ENCODE data around the gene SLC23A1.
"Not testable (repeated sequence)": the region's sequence is repeated elsewhere in the genome, so short reads cannot be mapped to it uniquely, and the experiment has no call there.

- not testable (repeated sequence) for TF ChIP-seq CTCF (conservative IDR thresholded peaks at IDR 0.05; ENCODE audit: low read depth, low read length); EZH2 (IDR thresholded peaks at IDR 0.05; ENCODE audit: borderline replicate concordance, low read depth, low read length, poor library complexity, severe bottlenecking)
Observed at GRCh38 chr5:139409116-139409515, 26.0 kb upstream of the SLC23A1 start.

All from A673 (cell line).